ENCODE data around the gene CCDC106. TPM values are rescaled to one million over a fixed set of nuclear protein-coding genes. Genes with fewer than 3 reads are reported as not detected.

The CCDC106 gene
- total and polyA plus RNA-seq, 2 of the 4 experiments (the other 2 are of a cell fraction), result 2.3 to 13.6 TPM

- intact Hi-C loops (cut with micrococcal nuclease) (no loop called here), in situ Hi-C loops (cut with MboI; ENCODE audit: low sequenced_read_pairs) (no loop called here), dilution Hi-C loops (cut with HindIII; ENCODE audit: low sequenced_read_pairs, unreplicated experiment) (no loop called here)
- H3K27me3 ChIP-seq (ENCODE audit: control insufficient read depth, insufficient read depth, low read length), result no peaks in the 10 kb centered on the region
- H2BK20ac ChIP-seq (ENCODE audit: low read depth, low read length), result no peak overlapping the region
- CTCF ChIA-PET, result no interaction called here
- no peak overlapping the region for H3K9ac ChIP-seq (ENCODE audit: low read depth, low read length)
- no peak overlapping the region for H2BK120ac ChIP-seq (ENCODE audit: low read depth, low read length)
- no peak overlapping the region for H4K8ac ChIP-seq (ENCODE audit: low read depth in 2 of 2, low read length in 2 of 2)
- H3K27ac ChIP-seq (ENCODE audit: insufficient read depth, low read length), result no peak overlapping the region
- H2BK5ac ChIP-seq (ENCODE audit: low read depth, low read length, poor library complexity, severe bottlenecking), result no peak overlapping the region
- H2AK5ac ChIP-seq (ENCODE audit: low read depth, low read length), result no peak overlapping the region
- H3K23ac ChIP-seq (ENCODE audit: low read depth, low read length), result no peak overlapping the region
- peaks cover 5% of the 10 kb centered on the region for H3K9me3 ChIP-seq (ENCODE audit: control insufficient read depth, insufficient read depth, low read length)
- no peak for ATAC-seq (ENCODE audit: low read depth)
- no peaks in the 10 kb centered on the region for H3K9me1 ChIP-seq (ENCODE audit: insufficient read depth, low read length)
- H3K4me1 ChIP-seq (ENCODE audit: control insufficient read depth, insufficient read depth, low read length), result no peaks in the 10 kb centered on the region
- WGBS, 2 experiments (ENCODE audit: extremely low coverage in 2 of 2, insufficient read length in 1 of 2), result 60% methylated on average over 1 of the region's 13 CpGs; no CpG with 5 or more reads in 1 of the 2 experiments
- no peaks in the 10 kb centered on the region for H3K79me1 ChIP-seq (ENCODE audit: low read depth in 1 of 2, low read length in 2 of 2)
- H4K91ac ChIP-seq (ENCODE audit: insufficient read depth, low read depth, low read length), result no peak overlapping the region
- no peak overlapping the region for H4K5ac ChIP-seq (ENCODE audit: low read depth, low read length)
- no peaks in the 10 kb centered on the region for H4K20me1 ChIP-seq (ENCODE audit: insufficient read depth, low read length)
- H3K4me3 ChIP-seq (ENCODE audit: insufficient read depth, low read depth, low read length), result no peak overlapping the region
- DNase-seq, result no peak
- TF ChIP-seq USF2 (IDR thresholded peaks at IDR 0.05; ENCODE audit: low read depth, low read length) (no peak), CEBPB (IDR thresholded peaks at IDR 0.05; ENCODE audit: low read depth, low read length) (no peak), MAFK (IDR thresholded peaks at IDR 0.05; ENCODE audit: low read depth, low read length) (no peak), RCOR1 (IDR thresholded peaks at IDR 0.05; ENCODE audit: insufficient replicate concordance, low read length) (no peak), MAZ (IDR thresholded peaks at IDR 0.05; ENCODE audit: borderline replicate concordance, low read depth, low read length) (no peak), RAD21 (IDR thresholded peaks at IDR 0.05; ENCODE audit: low read length) (no peak), FOS (IDR thresholded peaks at IDR 0.05; ENCODE audit: low read depth, low read length) (no peak), POLR2A (IDR thresholded peaks at IDR 0.05; ENCODE audit: low read depth, low read length) (no peak), RFX5 (IDR thresholded peaks at IDR 0.05; ENCODE audit: low read depth, low read length) (no peak), SMC3 (IDR thresholded peaks at IDR 0.05; ENCODE audit: low read depth, low read length) (no peak), MXI1 (IDR thresholded peaks at IDR 0.05; ENCODE audit: borderline replicate concordance, low read depth, low read length) (no peak), CHD1 (IDR thresholded peaks at IDR 0.05; ENCODE audit: low read depth, low read length) (no peak), BHLHE40 (IDR thresholded peaks at IDR 0.05; ENCODE audit: low read depth, low read length) (no peak), CTCF (conservative IDR thresholded peaks at IDR 0.05; ENCODE audit: low read depth, low read length) (no peak)
- H3K4me2 ChIP-seq (ENCODE audit: low read depth, low read length), result no peak overlapping the region
- H2BK15ac ChIP-seq (ENCODE audit: low read depth, low read length), result no peak overlapping the region
- POLR2A ChIA-PET (ENCODE audit: unreplicated experiment), result no interaction called here
- H3K18ac ChIP-seq (ENCODE audit: low read depth, low read length), result no peak overlapping the region
- H2AFZ ChIP-seq (replicated peaks; ENCODE audit: low read length, poor library complexity), result no peak overlapping the region
- H3K14ac ChIP-seq (replicated peaks; ENCODE audit: low read depth, low read length), result no peak overlapping the region
- no TSS peak for BruUV-seq (replicated peaks)
- peaks cover 17% of the 10 kb centered on the region for H3K36me3 ChIP-seq (ENCODE audit: control insufficient read depth, insufficient read depth, low read length)
- H3K4ac ChIP-seq (ENCODE audit: low read depth, low read length), result no peak overlapping the region
- H2AK9ac ChIP-seq (replicated peaks; ENCODE audit: low read depth, low read length, poor library complexity), result no peak overlapping the region
- H3K56ac ChIP-seq (ENCODE audit: extremely low read depth, insufficient read depth, low read length), result no peak overlapping the region
These were observed 54.2 kb downstream of the CCDC106 start for GRCh38 chr19:55702131-55702627.

Measured in IMR-90 (cell line).